Suppressor macrophage treated with lipopolysaccharide for 1 hour (primary cell): ENCODE data around the gene ITGA8.
"Not testable (repeated sequence)": the region's sequence is repeated elsewhere in the genome, so short reads cannot be mapped to it uniquely, and the experiment has no call there.

ENCODE experiments used
- DNase-seq, 3 donors: peaks; one replicate each; pipeline ENCODE4 v3.0.0-alpha.2; 2020 to 2022

ITGA8 gene

DNA sequence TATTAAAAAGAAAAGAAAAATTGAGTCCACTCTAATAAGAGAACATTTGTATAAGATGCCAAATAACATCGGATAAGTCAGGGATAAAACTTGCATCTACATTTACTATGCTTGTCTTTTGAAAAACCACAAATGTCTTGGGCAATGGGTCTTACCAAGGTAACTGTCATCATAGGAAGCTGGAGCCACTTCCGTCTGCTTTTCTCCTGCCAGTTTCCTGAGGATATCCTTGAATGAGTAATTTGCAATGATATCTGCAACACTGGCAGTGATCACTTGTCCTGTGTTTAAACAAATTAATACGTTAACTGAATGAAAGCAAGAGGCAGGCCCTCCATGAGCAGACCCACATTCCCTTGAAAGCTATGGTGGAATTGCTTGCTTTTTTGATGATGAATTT lies 47.3 kb downstream of the ITGA8 start:
- no peak for DNase-seq

DNA sequence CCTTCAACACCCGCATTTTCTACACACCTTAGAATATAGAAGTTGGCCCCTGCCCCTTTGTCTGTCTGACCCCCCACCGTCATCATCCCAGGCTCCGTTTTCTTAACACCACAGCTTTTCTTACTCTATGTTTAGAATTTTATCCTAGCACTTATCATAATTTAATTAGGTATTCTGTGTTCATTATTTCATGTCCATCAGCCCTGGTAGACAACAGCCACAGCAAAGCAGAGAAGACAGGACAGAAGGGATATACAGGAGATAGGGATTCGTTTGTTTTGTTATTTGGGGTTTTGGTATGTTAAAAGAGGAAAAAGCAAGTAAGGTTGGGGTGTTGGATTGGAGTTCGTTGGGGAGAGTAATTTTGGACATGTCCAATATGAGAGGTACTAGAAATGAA lies 48.8 kb downstream of the ITGA8 start:
- DNase-seq, result no peak

DNA sequence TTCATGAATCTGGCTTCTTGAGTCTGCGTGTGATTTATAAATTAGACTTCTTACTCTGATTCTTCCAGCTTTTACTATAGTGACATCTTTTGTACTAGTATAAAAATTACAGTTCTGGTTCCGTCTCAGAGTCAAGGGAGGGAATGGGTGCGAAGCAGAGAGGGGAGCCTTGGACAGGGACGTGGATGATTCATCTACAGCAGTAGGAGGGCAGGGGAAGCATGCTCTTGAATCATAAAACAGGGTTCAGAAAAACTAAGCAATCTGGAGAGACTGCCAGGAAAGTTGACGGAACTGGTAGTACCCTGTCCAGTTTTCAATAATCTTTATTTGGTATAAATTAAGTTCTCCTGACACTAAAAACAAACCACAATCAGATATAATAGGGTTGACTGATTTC lies 58.1 kb downstream of the ITGA8 start:
- DNase-seq, result no peak

DNA sequence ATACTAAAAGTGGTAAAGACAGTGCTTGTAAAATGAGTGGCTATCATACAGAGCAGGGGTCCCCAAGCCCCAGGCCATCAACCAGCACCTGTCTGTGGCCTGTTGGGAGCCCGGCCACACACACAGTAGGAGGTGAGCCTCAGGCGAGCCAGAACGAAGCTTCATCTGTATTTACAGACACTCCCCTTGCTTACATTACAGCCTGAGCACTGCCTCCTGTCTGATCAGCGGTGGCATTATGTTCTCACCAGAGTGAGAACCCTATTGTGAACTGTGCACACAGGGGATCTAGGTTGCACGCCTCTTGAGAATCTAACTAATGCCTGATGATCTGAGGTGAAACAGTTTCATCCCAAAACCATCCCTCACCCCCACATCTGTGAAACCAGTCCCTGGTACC lies 58.7 kb downstream of the ITGA8 start:
- no peak for DNase-seq

DNA sequence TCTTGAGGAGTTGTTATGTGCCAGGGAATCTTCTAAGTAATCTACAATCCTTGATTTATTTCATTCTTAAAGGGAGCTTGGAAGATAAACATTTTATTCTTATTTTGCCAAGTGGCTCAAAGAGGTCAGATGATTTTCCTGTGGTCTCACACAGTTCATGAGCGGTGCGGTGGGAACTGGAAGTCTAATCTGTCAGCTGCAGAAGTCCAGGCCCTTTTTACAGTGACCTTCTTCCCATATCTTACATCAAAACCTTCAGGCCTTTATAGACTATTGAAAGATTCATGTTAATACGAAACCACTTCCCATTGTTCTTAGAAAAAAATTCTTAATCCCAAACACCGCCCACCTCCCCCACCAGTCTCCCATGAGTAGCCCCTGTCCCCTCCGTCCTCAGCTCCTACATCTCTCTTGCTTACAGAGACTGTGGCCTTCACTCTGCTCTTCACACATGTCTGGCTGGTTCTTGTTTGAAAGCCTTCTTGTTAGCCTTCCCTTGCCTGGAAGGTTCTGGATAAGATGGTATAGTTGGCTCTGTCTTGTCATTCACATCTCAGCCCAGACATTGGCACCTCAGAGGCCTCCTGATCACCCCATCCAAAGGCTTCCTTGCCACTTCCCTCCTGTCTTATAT lies 61.5 kb downstream of the ITGA8 start:
- DNase-seq, result no peak

DNA sequence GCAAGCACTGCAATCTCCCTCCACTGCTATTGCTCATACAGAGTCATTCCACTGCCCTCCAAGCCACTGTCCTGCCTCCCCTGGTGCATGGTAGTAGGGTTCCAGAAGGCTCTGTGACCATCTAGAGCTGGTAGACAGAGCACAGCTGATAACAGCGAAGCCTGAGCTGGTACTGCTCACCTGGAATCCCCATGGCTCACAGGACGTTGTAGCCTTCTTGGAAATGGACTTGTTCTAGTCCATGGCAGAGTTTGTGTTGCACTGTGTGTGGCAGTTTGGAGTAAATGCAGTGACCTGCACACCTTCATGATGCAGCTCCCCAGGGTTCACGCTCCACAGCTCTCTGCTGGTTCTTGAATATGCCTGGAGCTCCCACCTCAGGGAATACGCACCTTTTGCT lies 67.0 kb downstream of the ITGA8 start:
- no peak for DNase-seq

DNA sequence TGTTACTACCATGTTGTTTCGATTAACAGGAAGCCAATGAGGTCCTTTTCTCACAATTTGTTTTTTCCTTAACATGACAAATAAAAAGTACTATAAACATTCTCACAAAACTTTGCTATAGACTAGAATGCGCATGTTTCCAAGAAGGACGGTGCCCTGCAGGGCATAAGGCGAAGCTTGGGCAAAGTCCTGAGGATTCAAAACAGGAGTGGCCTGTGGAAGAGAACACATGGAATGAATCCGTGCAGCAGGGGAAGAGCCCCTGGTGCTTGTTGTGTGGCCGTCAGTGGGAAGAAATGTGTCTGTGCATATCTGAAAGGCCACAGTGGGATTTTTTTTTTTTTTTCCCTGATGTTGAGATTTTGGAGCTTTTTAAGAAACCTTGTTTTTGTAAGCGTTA lies 67.6 kb downstream of the ITGA8 start:
- no peak for DNase-seq

DNA sequence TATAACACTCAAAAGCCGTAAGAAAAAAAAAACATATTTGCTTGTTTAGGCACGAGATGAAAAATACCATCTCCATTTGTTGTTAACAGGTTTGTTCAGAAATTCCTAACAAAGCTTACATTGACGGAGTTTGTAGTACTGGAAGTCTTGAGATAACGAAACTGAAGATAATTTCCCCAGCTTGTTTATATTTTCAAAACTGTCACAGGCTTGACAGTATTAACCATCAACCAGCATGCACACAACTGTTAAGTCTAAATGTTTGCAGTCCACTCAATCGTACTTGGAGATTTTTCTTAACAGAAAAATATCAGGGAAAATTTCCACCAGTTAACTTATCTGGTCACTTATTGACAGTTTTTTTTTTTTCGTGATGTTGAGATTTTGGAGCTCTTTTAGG lies 68.5 kb downstream of the ITGA8 start:
- DNase-seq, result no peak

DNA sequence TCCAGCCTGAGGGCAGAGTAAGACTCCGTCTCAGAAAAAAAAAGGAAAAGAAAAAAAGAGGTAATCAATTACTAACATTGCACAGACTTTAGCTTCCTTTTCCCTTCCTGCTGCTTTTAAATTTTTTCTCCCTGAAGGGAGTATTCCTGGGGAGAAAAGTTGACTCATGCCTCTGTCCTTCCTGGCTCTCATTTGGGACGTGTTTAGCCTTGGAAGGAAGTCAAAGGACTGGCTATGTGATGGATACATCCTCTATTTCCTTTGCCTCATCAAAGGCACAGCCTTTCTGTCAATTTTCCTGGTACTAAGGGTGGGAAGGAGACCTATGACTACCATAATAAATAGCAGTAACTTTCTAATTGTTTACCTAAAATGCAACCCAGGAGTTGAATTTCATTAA lies 77.6 kb downstream of the ITGA8 start:
- DNase-seq, result no peak

DNA sequence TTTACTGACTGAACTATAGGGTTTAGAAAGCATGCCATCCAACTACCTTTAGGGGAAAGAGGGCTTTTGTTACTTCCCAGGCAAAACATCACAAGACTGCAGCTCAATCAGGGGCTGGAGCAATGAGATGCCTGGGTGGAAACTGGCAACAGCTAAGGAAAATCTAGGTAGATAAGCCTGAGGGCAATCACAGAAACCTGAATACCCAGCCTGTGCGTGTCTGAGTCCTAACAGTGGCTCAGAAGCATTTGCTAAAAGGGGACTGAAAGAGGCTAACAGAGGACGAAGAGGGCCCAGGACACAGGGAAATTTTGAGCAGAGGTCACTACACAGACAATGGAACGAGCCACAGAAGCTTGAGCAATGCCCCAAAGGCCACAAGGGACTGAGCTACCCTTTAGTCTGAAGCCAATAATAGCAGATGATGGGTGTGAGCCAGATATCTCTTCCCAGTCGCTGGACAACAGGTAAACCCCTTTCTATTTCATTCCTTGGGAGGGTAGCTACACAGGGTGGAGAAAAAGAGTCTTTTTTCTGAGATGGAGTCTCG lies 79.1 kb downstream of the ITGA8 start:
- no peak for DNase-seq

DNA sequence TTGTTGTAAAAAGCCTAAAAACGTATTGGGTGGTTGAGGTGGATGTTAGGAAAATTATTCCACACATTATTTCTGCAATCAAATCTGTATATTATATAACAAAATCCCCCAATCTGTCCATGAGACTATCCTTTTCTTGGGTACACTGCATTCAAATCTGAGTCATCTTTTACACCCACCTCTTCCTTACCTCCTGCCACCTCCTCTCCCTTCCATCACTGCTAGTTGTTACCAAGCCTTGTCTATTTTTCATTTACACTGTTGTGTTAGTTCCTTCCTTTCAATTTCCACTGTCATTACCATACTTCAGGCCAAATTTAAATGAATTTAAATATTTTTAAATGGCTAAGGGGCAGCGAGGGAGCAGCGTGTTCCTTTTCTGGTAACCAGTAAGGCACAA lies 83.3 kb downstream of the ITGA8 start:
- no peak for DNase-seq

DNA sequence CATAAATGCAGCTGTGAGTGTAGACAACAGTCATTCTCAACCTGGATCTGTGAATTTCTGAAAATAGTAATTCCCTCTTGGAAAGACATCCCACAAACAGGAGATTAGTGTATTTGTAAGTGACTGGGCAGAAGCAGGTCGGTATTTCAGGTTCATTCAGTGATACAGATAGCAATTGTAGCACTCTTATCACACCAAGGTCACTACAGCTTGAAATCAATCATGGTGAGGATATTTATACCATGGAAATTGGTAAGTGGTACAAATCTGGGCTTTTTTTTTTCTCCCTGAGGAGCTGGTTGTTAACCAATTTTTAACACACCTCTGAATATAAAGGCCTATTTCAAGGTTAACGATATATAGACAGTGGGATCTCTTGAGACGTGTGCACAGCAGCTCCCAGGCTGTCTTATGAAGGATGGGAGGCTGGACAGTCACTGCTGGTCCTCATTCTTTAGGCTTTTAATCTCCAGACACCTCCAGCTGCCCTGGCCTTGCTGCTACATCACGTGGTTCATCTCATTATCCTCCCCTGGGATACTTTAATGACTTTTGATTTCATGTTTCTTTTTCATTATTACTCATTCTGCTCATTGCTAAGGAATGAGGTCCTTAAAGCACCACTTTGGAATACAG lies 87.1 kb downstream of the ITGA8 start:
- no peak for DNase-seq

DNA sequence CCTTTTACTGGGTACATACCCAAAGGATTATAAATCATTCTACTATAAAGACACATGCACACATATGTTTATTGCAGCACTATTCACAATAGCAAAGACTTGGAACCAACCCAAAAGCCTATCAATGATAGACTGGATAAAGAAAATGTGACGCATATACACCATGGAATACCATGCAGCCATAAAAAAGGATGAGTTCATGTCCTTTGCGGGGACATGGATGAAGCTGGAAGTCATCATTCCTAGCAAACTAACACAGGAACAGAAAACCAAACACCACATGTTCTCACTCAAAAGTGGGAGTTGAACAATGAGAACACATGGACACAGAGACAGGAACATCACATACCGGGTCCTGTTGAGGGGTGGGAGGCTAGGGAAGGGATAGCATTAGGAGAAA lies 88.5 kb downstream of the ITGA8 start:
- DNase-seq, result not testable (repeated sequence)

DNA sequence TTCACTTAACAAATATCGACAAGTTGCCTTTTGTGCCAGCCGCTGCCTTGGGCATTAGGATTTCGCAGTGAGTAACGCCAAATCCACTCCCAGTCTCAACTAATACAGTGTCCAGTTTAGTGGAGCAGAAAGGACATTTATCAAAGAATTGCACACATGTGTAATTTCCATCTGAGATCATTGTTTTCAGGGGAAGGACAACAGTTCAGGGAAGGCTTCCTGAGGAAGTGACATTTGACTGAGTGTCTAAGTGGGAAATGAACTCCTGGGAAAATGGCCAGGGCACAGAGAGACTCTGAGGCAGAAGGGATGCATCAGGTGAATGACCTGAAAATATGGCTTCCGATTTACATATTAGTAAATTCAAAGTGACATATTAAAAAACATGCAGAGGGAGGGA lies 89.4 kb downstream of the ITGA8 start:
- DNase-seq, result no peak

DNA sequence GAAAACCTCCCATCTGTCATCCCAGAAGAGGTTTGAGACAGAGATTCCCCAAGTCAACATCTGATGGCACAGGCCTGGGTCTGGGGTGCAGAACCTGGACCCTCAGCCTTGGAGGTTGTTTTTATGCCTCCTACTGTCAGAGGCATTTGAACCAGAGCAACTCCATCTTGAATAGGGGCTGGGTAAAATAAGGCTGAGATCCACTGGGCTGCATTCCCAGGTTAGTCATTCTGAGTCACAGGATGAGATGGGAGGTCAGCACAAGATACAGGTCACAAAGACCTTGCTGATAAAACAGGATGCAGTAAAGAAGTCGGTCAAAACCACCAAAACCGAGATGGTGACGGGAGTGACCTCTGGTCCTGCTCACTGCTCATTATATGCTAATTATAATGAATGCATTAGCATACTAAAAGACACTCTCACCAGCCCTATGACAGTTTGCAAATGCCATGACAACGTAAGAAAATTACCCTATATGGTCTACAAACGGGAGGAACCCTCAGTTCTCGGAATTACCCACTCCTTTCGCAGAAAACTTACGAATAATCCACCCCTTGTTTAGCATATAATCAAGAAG lies 92.0 kb downstream of the ITGA8 start:
- DNase-seq, result no peak

DNA sequence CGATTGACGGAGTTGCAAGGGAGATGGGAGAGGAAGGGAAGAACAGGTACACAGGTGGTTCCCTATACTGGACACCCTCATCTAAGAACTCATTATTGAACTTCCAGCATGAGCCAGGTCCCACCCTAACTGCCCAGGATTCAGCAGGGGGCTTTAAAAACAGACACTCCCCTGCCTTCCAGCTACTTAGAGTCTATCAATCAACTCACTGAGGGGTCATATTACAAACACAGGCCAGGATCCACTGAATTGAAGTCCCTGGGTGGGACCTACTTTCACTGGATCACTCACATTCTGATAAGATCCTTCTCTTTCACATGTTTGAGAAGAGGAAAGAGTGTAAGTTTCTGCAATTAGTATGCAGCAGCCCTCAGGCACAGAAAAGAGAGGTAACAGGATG lies 92.8 kb downstream of the ITGA8 start:
- no peak for DNase-seq

DNA sequence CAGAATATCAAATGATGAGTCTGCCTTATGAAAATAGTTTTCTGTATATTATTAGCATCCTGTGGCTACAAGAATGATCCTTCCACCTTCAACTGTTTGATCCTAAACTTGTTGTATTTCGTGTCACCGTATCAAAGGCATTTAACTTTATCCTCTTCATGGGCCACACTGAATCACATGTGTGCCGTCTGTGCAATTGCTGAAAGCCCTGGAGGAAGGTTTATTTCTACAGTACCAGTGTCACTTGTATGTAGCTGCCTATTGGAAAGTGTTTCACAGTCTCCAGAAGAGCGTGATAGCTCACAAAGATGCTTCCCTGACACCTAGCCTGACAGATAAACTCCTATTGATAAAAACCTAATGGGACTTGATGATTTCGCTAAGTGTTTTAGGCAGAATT lies 94.5 kb downstream of the ITGA8 start:
- no peak for DNase-seq

DNA sequence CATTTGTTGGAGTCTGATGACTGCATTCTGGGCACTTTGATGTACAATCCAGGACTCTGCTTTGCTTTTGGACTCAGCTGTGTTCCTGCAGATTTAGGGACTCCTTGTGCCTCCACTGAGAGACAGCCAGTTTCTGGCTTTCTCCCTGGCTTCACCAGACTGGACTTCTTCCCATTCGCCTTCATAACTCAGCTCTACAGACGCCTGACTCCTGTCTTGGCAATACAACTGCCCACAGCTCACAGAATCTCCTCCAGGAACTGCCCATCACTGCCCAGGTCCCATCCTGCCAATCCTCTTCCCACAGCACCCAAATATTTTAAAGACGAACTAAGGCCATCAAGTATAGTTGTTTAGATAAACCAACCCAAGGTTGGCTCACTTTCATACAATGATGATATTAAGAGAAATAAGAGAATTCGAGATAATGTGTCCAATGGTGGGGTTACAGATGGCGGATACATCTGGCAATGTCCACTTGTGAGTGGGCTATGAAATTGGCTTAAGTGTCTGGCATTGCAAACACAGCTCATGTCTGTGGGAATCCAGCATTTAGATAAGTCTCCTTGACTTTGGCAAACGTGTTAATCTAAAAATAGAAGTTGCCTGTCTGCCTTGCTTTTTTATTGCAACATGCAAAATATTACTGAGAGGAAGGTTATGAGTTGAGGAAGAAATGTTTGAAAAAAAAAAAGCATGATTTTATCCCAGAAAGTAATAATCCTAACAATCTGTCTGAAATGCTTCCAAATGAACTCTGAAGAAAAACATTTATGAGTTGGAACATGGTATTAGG lies 95.1 kb downstream of the ITGA8 start:
- no peak for DNase-seq

DNA sequence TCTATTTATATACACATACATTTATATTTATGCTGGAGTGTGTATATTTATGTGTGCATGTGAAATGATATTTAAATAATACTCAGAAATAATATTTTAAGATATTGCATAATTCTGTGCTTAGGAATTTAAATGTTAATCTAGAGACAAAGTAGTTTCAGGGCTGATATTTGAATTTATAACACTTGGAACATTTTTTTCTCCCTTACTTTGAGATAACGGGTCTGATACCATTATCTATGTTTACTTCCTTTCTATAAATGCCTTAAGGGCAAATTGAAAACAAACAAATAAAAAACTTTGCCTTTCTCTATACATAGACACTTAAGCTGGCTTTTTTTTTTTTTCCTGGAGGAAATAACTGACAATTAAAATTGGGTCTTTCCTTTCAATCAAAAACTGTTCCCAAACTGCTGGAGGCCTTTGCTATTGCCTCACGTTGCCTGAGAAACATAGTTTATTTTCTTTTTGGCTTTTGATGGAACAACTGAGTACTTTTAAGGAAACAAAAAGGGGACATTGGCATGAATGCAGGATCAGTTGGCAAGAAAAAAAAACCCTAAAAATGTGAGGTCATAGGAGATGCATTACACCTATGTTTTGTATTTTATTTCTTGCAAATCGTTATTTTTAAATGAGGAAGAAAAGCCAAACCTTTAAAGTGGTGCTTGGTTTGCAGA lies 98.7 kb downstream of the ITGA8 start:
- DNase-seq, result no peak

DNA sequence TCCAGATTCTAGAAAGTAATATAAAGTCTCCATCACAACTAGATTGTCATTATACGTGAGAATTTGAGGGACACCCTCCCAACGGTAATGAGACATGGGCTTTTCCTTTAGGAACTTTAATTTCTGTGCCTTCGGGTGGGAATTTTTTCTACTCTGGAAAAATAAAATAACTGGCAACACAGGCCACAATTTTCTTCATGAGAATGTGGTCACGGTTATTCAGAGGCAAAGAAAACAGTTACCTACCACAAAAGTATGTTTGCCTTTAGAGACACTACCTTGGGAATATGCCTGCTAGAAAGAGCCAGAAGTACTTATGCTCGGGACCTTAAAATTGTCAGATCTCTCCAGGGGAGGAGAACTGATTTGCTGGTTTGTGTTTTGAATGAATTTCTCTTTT lies 99.4 kb downstream of the ITGA8 start:
- no peak for DNase-seq

DNA sequence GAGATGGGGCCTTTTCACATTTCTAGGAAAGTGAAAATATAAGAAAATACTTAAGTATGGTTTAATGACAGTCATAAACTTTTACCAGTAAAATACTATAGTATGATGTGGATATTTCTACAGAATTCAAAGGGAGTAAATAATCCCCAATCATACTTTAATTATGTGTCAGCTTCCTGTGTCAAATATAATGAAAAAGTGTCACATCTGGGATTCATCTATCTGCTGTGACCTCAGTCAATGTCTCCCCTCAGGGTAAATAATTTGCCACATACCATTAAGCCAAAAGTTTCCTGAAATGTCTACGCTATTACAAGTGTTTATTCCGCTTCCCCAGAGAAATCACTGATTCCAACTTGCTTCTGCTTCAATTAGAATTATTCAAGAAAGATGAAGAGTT lies 110.5 kb downstream of the ITGA8 start:
- no peak for DNase-seq

DNA sequence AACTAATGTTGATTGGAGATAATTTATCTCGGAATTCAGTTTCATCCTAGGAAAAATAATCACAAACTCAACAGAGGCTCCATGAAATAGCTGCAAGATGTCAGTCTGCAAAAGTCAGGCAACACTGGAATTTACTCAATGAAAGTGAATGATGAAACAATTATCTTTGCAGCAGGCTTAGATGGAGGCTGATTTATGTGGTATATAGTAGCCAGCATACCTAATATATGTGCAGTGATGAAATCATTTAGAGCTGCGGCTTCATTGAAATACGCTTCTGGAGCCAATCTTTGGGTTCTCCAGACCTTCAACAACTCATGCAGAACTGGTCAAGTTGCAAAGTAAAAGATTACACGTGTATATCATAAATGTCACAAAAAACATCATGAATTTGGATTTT lies 113.3 kb downstream of the ITGA8 start:
- no peak for DNase-seq

DNA sequence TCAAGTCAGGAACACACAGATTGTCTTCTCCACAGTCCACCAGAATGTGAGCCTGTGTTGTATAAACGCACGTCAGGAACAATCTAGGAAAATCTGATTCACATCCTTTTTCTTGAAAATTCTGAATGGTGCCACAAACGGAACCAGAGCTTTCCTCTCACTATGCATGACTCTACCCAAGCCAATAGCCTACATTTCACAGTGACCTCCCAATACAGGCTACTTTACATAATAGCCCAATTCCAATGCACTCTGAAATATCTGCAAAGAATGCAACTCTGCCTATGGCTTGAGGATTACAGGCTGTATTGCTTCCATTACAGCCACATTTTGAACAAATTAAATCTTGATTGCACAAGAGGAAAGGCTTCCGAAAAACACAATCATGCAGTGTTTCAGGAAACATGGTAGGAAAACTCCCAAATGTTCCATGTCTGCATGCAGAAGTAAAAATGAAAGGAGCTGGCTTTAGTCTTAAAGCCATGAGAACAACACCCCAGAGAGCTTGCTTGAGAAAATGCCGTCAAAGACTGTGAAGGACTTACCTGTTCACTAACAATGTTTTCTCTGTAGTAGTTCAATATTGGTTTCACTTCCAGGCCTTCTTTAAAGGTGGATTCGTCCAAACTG lies 113.9 kb downstream of the ITGA8 start:
- no peak for DNase-seq
